ENCODE measurements around the gene DPAGT1.

DNA sequence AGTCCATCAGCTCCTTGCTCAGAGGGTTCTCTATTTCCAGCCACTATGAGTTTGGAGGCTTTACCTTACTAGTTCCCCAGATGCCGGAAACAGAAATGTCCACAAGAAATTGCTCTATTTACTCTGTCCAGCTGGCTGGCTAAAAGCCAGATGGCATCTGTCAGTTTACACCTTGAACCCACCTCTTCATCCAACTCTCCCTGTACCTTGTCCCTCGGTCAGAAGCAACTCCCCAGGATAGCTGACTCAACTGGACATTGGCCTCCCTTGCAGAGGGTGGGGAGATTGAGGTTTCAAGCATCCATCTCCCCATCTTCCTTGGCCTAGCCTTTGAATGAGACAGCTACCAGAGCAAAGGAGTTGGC is 7.2 kb upstream of the DPAGT1 start:
- TF ChIP-seq, protein P1, sequence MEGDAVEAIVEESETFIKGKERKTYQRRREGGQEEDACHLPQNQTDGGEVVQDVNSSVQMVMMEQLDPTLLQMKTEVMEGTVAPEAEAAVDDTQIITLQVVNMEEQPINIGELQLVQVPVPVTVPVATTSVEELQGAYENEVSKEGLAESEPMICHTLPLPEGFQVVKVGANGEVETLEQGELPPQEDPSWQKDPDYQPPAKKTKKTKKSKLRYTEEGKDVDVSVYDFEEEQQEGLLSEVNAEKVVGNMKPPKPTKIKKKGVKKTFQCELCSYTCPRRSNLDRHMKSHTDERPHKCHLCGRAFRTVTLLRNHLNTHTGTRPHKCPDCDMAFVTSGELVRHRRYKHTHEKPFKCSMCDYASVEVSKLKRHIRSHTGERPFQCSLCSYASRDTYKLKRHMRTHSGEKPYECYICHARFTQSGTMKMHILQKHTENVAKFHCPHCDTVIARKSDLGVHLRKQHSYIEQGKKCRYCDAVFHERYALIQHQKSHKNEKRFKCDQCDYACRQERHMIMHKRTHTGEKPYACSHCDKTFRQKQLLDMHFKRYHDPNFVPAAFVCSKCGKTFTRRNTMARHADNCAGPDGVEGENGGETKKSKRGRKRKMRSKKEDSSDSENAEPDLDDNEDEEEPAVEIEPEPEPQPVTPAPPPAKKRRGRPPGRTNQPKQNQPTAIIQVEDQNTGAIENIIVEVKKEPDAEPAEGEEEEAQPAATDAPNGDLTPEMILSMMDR (IDR thresholded peaks at IDR 0.05), result no peak
- TF ChIP-seq POLR2A (IDR thresholded peaks at IDR 0.05), result no peak

Measured in sigmoid colon (tissue), 3 donors.